GM12872 (cell line): Measurements from ENCODE around the gene GLG1.

Experiments
- TF ChIP-seq, protein P1 (sequence below): IDR thresholded peaks from 3 replicates; pipeline ENCODE4 v1.5.1; 2011; ENCODE audit warnings: low read depth, mild to moderate bottlenecking, low read length, moderate library complexity; ENCODE audit not compliant: insufficient read depth

Gene GLG1

DNA sequence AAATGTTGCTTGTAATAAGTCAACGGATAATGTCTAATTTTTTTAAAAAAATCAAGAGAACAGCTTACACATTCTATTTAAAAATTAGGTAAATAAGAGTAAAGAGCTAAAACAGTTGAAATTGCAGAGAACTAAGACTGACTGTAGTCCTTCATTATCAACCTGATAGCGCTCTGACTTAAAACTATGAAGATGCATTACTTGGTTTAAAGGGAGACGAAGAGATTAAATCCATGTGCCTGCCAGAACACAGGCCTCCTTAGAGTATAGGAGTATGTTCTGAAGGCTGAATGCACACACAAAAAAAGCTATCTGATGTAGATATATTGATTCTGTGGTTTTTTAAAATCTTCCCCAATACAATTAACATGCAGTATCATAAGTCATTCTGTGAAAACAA is 28.5 kb downstream of the GLG1 start:
- TF ChIP-seq, protein P1, sequence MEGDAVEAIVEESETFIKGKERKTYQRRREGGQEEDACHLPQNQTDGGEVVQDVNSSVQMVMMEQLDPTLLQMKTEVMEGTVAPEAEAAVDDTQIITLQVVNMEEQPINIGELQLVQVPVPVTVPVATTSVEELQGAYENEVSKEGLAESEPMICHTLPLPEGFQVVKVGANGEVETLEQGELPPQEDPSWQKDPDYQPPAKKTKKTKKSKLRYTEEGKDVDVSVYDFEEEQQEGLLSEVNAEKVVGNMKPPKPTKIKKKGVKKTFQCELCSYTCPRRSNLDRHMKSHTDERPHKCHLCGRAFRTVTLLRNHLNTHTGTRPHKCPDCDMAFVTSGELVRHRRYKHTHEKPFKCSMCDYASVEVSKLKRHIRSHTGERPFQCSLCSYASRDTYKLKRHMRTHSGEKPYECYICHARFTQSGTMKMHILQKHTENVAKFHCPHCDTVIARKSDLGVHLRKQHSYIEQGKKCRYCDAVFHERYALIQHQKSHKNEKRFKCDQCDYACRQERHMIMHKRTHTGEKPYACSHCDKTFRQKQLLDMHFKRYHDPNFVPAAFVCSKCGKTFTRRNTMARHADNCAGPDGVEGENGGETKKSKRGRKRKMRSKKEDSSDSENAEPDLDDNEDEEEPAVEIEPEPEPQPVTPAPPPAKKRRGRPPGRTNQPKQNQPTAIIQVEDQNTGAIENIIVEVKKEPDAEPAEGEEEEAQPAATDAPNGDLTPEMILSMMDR = no peak

GRCh38 chr16:74577882-74578366 is 29.0 kb downstream of the GLG1 start:
- TF ChIP-seq, protein P1 = no peak

GRCh38 chr16:74575807-74576643 is 30.9 kb downstream of the GLG1 start:
- TF ChIP-seq, protein P1 = no peak

- TF ChIP-seq, protein P1 = no peak
These were observed 31.6 kb downstream of the GLG1 start for GRCh38 chr16:74575175-74575806.

DNA sequence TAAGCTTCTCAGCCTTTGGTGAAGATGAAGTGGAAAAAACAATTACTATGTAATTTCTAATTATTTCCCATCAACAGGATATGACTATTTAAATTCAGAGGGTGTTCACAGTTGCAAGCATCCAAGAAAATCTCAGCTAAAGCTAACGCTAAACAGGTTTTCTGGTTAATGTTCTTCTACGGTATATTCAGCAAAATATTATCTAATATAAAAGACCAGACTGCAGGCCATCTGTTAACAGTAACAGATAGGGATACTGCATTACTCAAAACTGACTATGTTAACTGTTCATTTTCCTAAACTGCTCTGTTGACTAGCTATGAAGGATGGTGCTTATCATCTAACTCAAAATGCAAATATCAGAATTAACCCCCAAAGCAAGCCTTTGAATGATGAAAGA is 32.8 kb downstream of the GLG1 start:
- TF ChIP-seq, protein P1 = no peak

DNA sequence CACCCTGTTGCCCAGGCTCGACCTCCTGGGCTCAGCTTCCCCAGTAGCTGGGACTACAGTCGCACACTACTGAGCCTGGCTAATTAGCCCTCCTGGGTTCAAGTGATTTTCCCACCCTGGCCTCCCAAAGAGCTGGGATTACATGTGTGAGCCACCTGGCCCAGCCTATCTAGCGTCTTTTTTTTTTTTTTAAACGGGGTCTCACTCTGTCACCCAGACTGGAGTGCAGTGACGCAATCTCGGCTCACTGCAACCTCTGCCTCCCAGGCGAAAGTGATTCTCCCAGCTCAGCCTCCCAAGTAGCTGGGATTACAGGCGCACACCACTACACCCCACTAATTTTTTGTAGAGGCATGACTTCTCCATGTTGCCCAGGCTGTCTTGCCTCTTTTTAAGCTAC is 33.3 kb downstream of the GLG1 start:
- TF ChIP-seq, protein P1 = no peak

DNA sequence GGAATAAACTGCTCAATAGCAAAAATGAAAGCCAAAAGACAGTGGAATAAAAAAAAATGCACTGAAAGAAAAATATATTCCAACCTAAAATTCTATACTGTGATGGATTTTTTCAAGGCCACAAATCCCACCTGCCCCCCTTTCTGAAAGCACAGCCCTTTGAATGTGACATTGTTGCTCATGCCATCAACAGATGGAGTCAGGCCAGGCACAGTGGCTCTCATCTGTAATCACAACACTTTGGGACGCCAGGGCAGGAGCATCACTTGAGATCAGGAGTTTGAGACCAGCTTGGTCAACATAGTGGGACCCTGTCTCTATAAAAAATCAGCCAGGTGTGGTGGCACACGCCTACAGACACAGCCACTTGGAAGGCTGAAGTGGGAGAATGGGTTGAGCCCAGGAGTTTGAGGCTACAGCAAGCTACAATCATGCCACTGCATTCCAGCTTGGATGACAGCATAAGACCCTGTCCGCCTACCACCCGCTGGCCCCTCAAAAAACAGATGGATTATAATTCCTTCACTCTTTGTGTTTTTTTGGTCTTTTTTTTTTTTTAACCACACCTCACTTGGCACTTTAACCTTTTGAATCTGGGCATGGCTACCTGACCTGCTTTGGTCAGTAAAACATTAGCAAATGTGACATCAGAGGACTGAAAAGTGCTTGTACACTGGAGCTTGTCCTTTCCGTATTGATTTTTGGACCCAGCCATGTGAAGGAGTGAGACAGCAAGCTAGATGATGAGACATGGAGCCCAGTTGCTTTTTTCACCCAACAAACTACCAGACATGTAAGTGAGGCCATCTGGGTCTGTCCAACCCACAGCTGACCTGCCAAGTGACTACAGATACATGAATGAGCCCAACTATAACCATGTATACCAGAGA is 36.3 kb downstream of the GLG1 start:
- TF ChIP-seq, protein P1 = no peak
